Measurements from ENCODE around the gene ESYT1.

- no peak for TF ChIP-seq POLR2AphosphoS5 (IDR thresholded peaks at IDR 0.05; ENCODE audit: control insufficient read depth, insufficient read depth, low read depth, low read length)
- no peak for TF ChIP-seq ZBED1 (IDR thresholded peaks at IDR 0.05)
- no peak for TF ChIP-seq NR0B1 (IDR thresholded peaks at IDR 0.05; ENCODE audit: partially characterized antibody)
- TF ChIP-seq ESRRA (IDR thresholded peaks at IDR 0.05; ENCODE audit: borderline replicate concordance, low read depth), result no peak
- TF ChIP-seq CTCF (IDR thresholded peaks at IDR 0.05 in 2 of 3, conservative IDR thresholded peaks at IDR 0.05 in 1 of 3; ENCODE audit: insufficient read depth in 2 of 3, low read depth in 1 of 3, low read length in 3 of 3), result no peak
- TF ChIP-seq, protein P1, sequence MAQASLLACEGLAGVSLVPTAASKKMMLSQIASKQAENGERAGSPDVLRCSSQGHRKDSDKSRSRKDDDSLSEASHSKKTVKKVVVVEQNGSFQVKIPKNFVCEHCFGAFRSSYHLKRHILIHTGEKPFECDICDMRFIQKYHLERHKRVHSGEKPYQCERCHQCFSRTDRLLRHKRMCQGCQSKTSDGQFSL (CRISPR knock-in tag; IDR thresholded peaks at IDR 0.05), result no peak
- TF ChIP-seq, protein P1 (tag; IDR thresholded peaks at IDR 0.05), result no peak
- no peak for TF ChIP-seq EP300 (IDR thresholded peaks at IDR 0.05; ENCODE audit: low read length)
- no peak for TF ChIP-seq TRIM24 (IDR thresholded peaks at IDR 0.05)
- TF ChIP-seq SREBF2 (CRISPR knock-in tag; IDR thresholded peaks at IDR 0.05), result no peak
- TF ChIP-seq, protein P2, sequence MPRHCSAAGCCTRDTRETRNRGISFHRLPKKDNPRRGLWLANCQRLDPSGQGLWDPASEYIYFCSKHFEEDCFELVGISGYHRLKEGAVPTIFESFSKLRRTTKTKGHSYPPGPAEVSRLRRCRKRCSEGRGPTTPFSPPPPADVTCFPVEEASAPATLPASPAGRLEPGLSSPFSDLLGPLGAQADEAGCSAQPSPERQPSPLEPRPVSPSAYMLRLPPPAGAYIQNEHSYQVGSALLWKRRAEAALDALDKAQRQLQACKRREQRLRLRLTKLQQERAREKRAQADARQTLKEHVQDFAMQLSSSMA (CRISPR knock-in tag; IDR thresholded peaks at IDR 0.05), result no peak
- no peak for TF ChIP-seq HNRNPUL1 (IDR thresholded peaks at IDR 0.05; ENCODE audit: low read length)
- TF ChIP-seq, protein P3, sequence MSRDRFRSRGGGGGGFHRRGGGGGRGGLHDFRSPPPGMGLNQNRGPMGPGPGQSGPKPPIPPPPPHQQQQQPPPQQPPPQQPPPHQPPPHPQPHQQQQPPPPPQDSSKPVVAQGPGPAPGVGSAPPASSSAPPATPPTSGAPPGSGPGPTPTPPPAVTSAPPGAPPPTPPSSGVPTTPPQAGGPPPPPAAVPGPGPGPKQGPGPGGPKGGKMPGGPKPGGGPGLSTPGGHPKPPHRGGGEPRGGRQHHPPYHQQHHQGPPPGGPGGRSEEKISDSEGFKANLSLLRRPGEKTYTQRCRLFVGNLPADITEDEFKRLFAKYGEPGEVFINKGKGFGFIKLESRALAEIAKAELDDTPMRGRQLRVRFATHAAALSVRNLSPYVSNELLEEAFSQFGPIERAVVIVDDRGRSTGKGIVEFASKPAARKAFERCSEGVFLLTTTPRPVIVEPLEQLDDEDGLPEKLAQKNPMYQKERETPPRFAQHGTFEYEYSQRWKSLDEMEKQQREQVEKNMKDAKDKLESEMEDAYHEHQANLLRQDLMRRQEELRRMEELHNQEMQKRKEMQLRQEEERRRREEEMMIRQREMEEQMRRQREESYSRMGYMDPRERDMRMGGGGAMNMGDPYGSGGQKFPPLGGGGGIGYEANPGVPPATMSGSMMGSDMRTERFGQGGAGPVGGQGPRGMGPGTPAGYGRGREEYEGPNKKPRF (IDR thresholded peaks at IDR 0.05; ENCODE audit: low read depth, low read length), result no peak
- no peak for TF ChIP-seq ZFP36 (IDR thresholded peaks at IDR 0.05; ENCODE audit: low read depth, low read length, partially characterized antibody)
- TF ChIP-seq ZNF263 (CRISPR knock-in tag; IDR thresholded peaks at IDR 0.05; ENCODE audit: borderline replicate concordance), result no peak
Observed at GRCh38 chr12:56103066-56103711, 24.9 kb upstream of the ESYT1 start.

All from K562 (cell line).